HCT116 (cell line): ENCODE data around the gene TMEM238L. TPM values are rescaled to one million over a fixed set of nuclear protein-coding genes. Genes with fewer than 3 reads are reported as not detected.

ENCODE experiments used
- ATAC-seq: fragments of 200-7000 bp; cut with Tn5 transposase; 2 replicates; pipeline ENCODE4 v1.9.1; 2020; ENCODE audit warnings: mild to moderate bottlenecking, moderate library complexity
- BruUV-seq: library from RNA; stranded (reverse); fragments of 400-500 nt; replicated peaks from 2 replicates; lab custom pipeline; 2021; lab: Mats Ljungman, UMichigan
- CTCF ChIA-PET: fragments of 300-600 bp; sonication (Branson Sonifier 250); formaldehyde crosslinking; loops from one replicate; lab custom pipeline; 2021; ENCODE audit warnings: antibody characterized with exemption; lab: Charles Lee
- POLR2A ChIA-PET: fragments of 300-600, 350-600 bp; sonication (Branson Sonifier 250); formaldehyde crosslinking; loops from one replicate; lab custom pipeline; 2021; ENCODE audit warnings: antibody characterized with exemption; lab: Charles Lee
- RAD21 ChIA-PET, 2 experiments: fragments of 300-600 bp; sonication (Branson Sonifier 250); formaldehyde crosslinking; loops; one replicate each; lab custom pipeline; 2023; ENCODE audit warnings: low total read pairs in 2 of 2; ENCODE audit not compliant: uncharacterized antibody in 2 of 2, unreplicated experiment in 2 of 2, low non-redundant PET in 1 of 2; lab: Charles Lee
- DNase-seq: peaks from one replicate; pipeline ENCODE4 v3.0.0-alpha.2; 2010; ENCODE audit warnings: low read depth, low spot score
- H2AFZ ChIP-seq: fragments of 200-600 bp; shearing (Covaris generic), sonication (generic); 2 replicates; pipeline ENCODE4 v1.6.1; 2017; ENCODE audit warnings: low read depth, mixed run types, mixed read lengths, antibody characterized with exemption, low read length; ENCODE audit not compliant: poor library complexity, severe bottlenecking
- H3K27ac ChIP-seq: 2 replicates; pipeline ENCODE4 v1.5.1; 2012; ENCODE audit warnings: low read depth, low read length
- H3K27me3 ChIP-seq: fragments of 200-600 bp; sonication (generic); 2 replicates; pipeline ENCODE4 v1.6.1; 2016; ENCODE audit warnings: mixed run types, low read length, mixed read lengths; ENCODE audit not compliant: insufficient read depth
- H3K36me3 ChIP-seq, 2 experiments: fragments of 200-500 bp in 1 of 2; fragments of 200-600 bp in 1 of 2; sonication (Bioruptor generic) in 1 of 2; sonication (generic) in 1 of 2; 2 replicates each; pipeline versions ENCODE4 v1.5.1 to v1.6.1; 2014 to 2016; ENCODE audit warnings: low read length in 2 of 2, inconsistent platforms in 1 of 2, mixed read lengths in 1 of 2, mixed run types in 1 of 2; ENCODE audit not compliant: insufficient read depth in 2 of 2, control insufficient read depth in 1 of 2
- H3K4me1 ChIP-seq, 2 experiments: fragments of 200-600 bp in 1 of 2; sonication (generic) in 1 of 2; 2 replicates each; pipeline versions ENCODE4 v1.5.1 to v1.6.1; 2012 to 2017; ENCODE audit warnings: low read length in 2 of 2, inconsistent platforms in 1 of 2, mild to moderate bottlenecking in 1 of 2, mixed read lengths in 1 of 2, mixed run types in 1 of 2, moderate library complexity in 1 of 2; ENCODE audit not compliant: insufficient read depth in 2 of 2, control insufficient read depth in 1 of 2
- H3K4me2 ChIP-seq: fragments of 200-600 bp; sonication (generic); 2 replicates; pipeline ENCODE4 v1.6.1; 2017; ENCODE audit warnings: mixed run types, low read length, mixed read lengths
- H3K4me3 ChIP-seq, 2 experiments: fragments of 200-600 bp in 1 of 2; sonication (generic) in 1 of 2; replicated peaks in 1 of 2; 2 replicates each; pipeline ENCODE4 v1.5.1; 2011 to 2016; ENCODE audit warnings: low read length in 2 of 2, control low read depth in 1 of 2, low read depth in 1 of 2, mild to moderate bottlenecking in 1 of 2, mixed read lengths in 1 of 2, mixed run types in 1 of 2
- H3K79me2 ChIP-seq: fragments of 200-600 bp; sonication (generic); 2 replicates; pipeline ENCODE4 v1.6.1; 2017; ENCODE audit warnings: mild to moderate bottlenecking, mixed run types, low read length, moderate library complexity, mixed read lengths; ENCODE audit not compliant: insufficient read depth
- H3K9ac ChIP-seq: fragments of 200-600 bp; sonication (generic); 2 replicates; pipeline ENCODE4 v1.6.1; 2016; ENCODE audit warnings: low read length, mixed read lengths
- H3K9me2 ChIP-seq: fragments of 200-600 bp; sonication (generic), shearing (Covaris generic); 2 replicates; pipeline ENCODE4 v1.6.1; 2017; ENCODE audit warnings: mixed run types, mild to moderate bottlenecking, moderate library complexity; ENCODE audit not compliant: insufficient read depth
- H3K9me3 ChIP-seq, 2 experiments: fragments of 200-500 bp in 1 of 2; fragments of 200-600 bp in 1 of 2; sonication (Bioruptor generic) in 1 of 2; sonication (generic) in 1 of 2; 2 replicates each; pipeline ENCODE4 v1.6.1; 2014 to 2017; ENCODE audit warnings: low read length in 2 of 2, mixed read lengths in 2 of 2, inconsistent platforms in 1 of 2, low read depth in 1 of 2, mild to moderate bottlenecking in 1 of 2, mixed run types in 1 of 2, moderate library complexity in 1 of 2; ENCODE audit not compliant: control insufficient read depth in 1 of 2, insufficient read depth in 1 of 2
- H4K20me1 ChIP-seq: fragments of 200-600 bp; sonication (generic), shearing (Covaris generic); 2 replicates; pipeline ENCODE4 v1.6.1; 2017; ENCODE audit warnings: mixed run types, mild to moderate bottlenecking, moderate library complexity; ENCODE audit not compliant: insufficient read depth
- CBX3 ChIP-seq: IDR thresholded peaks from 2 replicates; pipeline ENCODE4 v1.6.1; 2012; ENCODE audit warnings: low read depth
- CEBPB ChIP-seq: IDR thresholded peaks from 2 replicates; pipeline ENCODE4 v1.6.1; 2012; ENCODE audit warnings: low read depth
- EGR1 ChIP-seq: IDR thresholded peaks from 2 replicates; pipeline ENCODE4 v1.6.1; 2012; ENCODE audit warnings: low read depth
- ELF1 ChIP-seq: IDR thresholded peaks from 2 replicates; pipeline ENCODE4 v1.6.1; 2012; ENCODE audit warnings: low read depth, borderline replicate concordance
- EZH2 ChIP-seq: fragments of 200-600 bp; sonication (generic); IDR thresholded peaks from 2 replicates; pipeline ENCODE4 v1.6.1; 2017; ENCODE audit warnings: antibody characterized with exemption, mixed run types
- EZH2phosphoT487 ChIP-seq: fragments of 200-600 bp; IDR thresholded peaks from 2 replicates; pipeline ENCODE4 v1.6.1; 2018; ENCODE audit warnings: antibody characterized with exemption, borderline replicate concordance
- FOSL1 ChIP-seq: IDR thresholded peaks from 2 replicates; pipeline ENCODE4 v1.6.1; 2012; ENCODE audit warnings: low read depth
- JUND ChIP-seq: IDR thresholded peaks from 2 replicates; pipeline ENCODE4 v1.6.1; 2012
- POLR2AphosphoS5 ChIP-seq: IDR thresholded peaks from 2 replicates; pipeline ENCODE4 v1.6.1; 2011; ENCODE audit warnings: mild to moderate bottlenecking, low read depth, low read length, moderate library complexity
- RAD21 ChIP-seq: IDR thresholded peaks from 2 replicates; pipeline ENCODE4 v1.6.1; 2012; ENCODE audit warnings: low read depth, mild to moderate bottlenecking
- SIN3A ChIP-seq: IDR thresholded peaks from 2 replicates; pipeline ENCODE4 v1.6.1; 2012; ENCODE audit warnings: low read depth
- SRF ChIP-seq: IDR thresholded peaks from 2 replicates; pipeline ENCODE4 v1.6.1; 2012; ENCODE audit warnings: low read depth
- TCF7L2 ChIP-seq: IDR thresholded peaks from 2 replicates; pipeline ENCODE4 v1.7.0; 2011; ENCODE audit warnings: borderline replicate concordance, inconsistent platforms; ENCODE audit not compliant: insufficient read depth, insufficient read length; ENCODE audit errors: extremely low read depth
- YY1 ChIP-seq: IDR thresholded peaks from 2 replicates; pipeline ENCODE4 v1.6.1; 2011; ENCODE audit warnings: low read length, low read depth, moderate library complexity, mild to moderate bottlenecking; ENCODE audit not compliant: insufficient replicate concordance; ENCODE audit errors: extremely low read depth
- ZNF274 ChIP-seq: fragments of 200-500 bp; sonication (Bioruptor generic); IDR thresholded peaks from 2 replicates; pipeline ENCODE4 v1.6.1; 2014; ENCODE audit warnings: mild to moderate bottlenecking, low read depth, low read length, inconsistent platforms
- intact Hi-C: fragments of 100-400 bp; cut with micrococcal nuclease; formaldehyde crosslinking; loops from 2 replicates; pipeline ENCODE4 v1.10.0; 2022
- total RNA-seq: library from RNA; stranded (reverse); gene quantifications from one replicate; pipeline ENCODE4 v1.2.1, GENCODE V29; 2021; ENCODE audit not compliant: unreplicated experiment
- TF ChIP-seq, protein P1 (sequence below), 3 experiments: fragments of 200-600 bp in 1 of 3; sonication (generic) in 1 of 3; IDR thresholded peaks in 2 of 3; conservative IDR thresholded peaks in 1 of 3; 2 replicates each; pipeline ENCODE4 v1.5.1; 2012 to 2017; ENCODE audit warnings: low read depth in 2 of 3, low read length in 2 of 3, antibody characterized with exemption in 1 of 3, borderline replicate concordance in 1 of 3, control low read depth in 1 of 3, mild to moderate bottlenecking in 1 of 3, mixed read lengths in 1 of 3, mixed run types in 1 of 3, moderate library complexity in 1 of 3; ENCODE audit not compliant: insufficient read depth in 1 of 3
- TF ChIP-seq, protein P2 (sequence below): IDR thresholded peaks from 2 replicates; pipeline ENCODE4 v1.6.1; 2012; ENCODE audit warnings: low read depth
- TF ChIP-seq, protein P3 (sequence below): IDR thresholded peaks from 2 replicates; pipeline ENCODE4 v1.6.1; 2012
- TF ChIP-seq, protein P4 (sequence below): IDR thresholded peaks from 2 replicates; pipeline ENCODE4 v1.6.1; 2011; ENCODE audit warnings: mild to moderate bottlenecking, low read length, moderate library complexity; ENCODE audit not compliant: insufficient replicate concordance; ENCODE audit errors: extremely low read depth
- TF ChIP-seq, protein P5 (sequence below): IDR thresholded peaks from 2 replicates; pipeline ENCODE4 v1.6.1; 2012

Gene TMEM238L
- total RNA-seq, 1 experiment from 2014 or later: not detected

DNA sequence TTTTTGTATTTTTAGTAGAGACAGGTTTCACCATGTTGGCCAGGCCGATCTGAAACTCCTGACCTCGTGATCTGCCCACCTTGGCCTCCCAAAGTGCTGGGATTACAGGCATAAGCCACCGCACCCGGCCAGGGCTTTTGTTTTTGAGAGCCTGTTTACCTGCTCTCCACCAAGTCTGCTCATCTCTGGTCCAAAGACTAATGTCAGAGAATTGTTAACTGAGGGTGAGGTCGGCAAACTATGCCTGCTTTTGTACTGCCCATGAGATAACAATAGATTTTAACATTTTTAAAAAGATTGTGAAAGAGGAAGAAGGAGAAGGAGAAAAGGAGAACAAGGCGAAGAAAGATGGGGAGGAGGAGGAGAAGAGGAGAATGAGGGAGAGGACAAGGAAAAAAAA, 26.0 kb downstream of the TMEM238L start:
- Histone ChIP-seq H3K79me2 (no peaks in the 10 kb centered on the region), H3K4me1 (no peaks in the 10 kb centered on the region), H3K9me2 (no peaks in the 10 kb centered on the region), H3K9me3 (no peaks in the 10 kb centered on the region), H2AFZ (no peak overlapping the region), H3K4me2 (no peak overlapping the region), H3K9ac (no peak overlapping the region), H3K27me3 (no peaks in the 10 kb centered on the region), H3K27ac (no peak overlapping the region), H3K36me3 (no peaks in the 10 kb centered on the region), H3K4me3 (no peak overlapping the region), H4K20me1 (no peaks in the 10 kb centered on the region)
- intact Hi-C loops: no loop called here
- DNase-seq (no peak), ATAC-seq (no peak)
- RAD21 ChIA-PET: no interaction called here
- TF ChIP-seq, protein P1, sequence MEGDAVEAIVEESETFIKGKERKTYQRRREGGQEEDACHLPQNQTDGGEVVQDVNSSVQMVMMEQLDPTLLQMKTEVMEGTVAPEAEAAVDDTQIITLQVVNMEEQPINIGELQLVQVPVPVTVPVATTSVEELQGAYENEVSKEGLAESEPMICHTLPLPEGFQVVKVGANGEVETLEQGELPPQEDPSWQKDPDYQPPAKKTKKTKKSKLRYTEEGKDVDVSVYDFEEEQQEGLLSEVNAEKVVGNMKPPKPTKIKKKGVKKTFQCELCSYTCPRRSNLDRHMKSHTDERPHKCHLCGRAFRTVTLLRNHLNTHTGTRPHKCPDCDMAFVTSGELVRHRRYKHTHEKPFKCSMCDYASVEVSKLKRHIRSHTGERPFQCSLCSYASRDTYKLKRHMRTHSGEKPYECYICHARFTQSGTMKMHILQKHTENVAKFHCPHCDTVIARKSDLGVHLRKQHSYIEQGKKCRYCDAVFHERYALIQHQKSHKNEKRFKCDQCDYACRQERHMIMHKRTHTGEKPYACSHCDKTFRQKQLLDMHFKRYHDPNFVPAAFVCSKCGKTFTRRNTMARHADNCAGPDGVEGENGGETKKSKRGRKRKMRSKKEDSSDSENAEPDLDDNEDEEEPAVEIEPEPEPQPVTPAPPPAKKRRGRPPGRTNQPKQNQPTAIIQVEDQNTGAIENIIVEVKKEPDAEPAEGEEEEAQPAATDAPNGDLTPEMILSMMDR (IDR thresholded peaks at IDR 0.05 in 2 of 3, conservative IDR thresholded peaks at IDR 0.05 in 1 of 3; ENCODE audit: borderline replicate concordance in 1 of 3, insufficient read depth in 1 of 3, low read depth in 2 of 3, low read length in 2 of 3): no peak
- TF ChIP-seq YY1: no peak
- no peak for TF ChIP-seq FOSL1
- TF ChIP-seq EZH2: no peak
- no peak for TF ChIP-seq CEBPB
- TF ChIP-seq EZH2phosphoT487: no peak
- no peak for TF ChIP-seq SRF
- TF ChIP-seq POLR2AphosphoS5: no peak
- TF ChIP-seq ELF1: no peak
- no peak for TF ChIP-seq TCF7L2
- TF ChIP-seq, protein P2, sequence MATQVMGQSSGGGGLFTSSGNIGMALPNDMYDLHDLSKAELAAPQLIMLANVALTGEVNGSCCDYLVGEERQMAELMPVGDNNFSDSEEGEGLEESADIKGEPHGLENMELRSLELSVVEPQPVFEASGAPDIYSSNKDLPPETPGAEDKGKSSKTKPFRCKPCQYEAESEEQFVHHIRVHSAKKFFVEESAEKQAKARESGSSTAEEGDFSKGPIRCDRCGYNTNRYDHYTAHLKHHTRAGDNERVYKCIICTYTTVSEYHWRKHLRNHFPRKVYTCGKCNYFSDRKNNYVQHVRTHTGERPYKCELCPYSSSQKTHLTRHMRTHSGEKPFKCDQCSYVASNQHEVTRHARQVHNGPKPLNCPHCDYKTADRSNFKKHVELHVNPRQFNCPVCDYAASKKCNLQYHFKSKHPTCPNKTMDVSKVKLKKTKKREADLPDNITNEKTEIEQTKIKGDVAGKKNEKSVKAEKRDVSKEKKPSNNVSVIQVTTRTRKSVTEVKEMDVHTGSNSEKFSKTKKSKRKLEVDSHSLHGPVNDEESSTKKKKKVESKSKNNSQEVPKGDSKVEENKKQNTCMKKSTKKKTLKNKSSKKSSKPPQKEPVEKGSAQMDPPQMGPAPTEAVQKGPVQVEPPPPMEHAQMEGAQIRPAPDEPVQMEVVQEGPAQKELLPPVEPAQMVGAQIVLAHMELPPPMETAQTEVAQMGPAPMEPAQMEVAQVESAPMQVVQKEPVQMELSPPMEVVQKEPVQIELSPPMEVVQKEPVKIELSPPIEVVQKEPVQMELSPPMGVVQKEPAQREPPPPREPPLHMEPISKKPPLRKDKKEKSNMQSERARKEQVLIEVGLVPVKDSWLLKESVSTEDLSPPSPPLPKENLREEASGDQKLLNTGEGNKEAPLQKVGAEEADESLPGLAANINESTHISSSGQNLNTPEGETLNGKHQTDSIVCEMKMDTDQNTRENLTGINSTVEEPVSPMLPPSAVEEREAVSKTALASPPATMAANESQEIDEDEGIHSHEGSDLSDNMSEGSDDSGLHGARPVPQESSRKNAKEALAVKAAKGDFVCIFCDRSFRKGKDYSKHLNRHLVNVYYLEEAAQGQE: no peak
- no peak for TF ChIP-seq SIN3A
- TF ChIP-seq, protein P3, sequence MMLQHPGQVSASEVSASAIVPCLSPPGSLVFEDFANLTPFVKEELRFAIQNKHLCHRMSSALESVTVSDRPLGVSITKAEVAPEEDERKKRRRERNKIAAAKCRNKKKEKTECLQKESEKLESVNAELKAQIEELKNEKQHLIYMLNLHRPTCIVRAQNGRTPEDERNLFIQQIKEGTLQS: no peak
- no peak for TF ChIP-seq RAD21
- no peak for TF ChIP-seq CBX3
- TF ChIP-seq EGR1: no peak
- TF ChIP-seq JUND: no peak
- TF ChIP-seq, protein P4, sequence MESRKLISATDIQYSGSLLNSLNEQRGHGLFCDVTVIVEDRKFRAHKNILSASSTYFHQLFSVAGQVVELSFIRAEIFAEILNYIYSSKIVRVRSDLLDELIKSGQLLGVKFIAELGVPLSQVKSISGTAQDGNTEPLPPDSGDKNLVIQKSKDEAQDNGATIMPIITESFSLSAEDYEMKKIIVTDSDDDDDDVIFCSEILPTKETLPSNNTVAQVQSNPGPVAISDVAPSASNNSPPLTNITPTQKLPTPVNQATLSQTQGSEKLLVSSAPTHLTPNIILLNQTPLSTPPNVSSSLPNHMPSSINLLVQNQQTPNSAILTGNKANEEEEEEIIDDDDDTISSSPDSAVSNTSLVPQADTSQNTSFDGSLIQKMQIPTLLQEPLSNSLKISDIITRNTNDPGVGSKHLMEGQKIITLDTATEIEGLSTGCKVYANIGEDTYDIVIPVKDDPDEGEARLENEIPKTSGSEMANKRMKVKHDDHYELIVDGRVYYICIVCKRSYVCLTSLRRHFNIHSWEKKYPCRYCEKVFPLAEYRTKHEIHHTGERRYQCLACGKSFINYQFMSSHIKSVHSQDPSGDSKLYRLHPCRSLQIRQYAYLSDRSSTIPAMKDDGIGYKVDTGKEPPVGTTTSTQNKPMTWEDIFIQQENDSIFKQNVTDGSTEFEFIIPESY: no peak
- TF ChIP-seq ZNF274: no peak
- TF ChIP-seq, protein P5, sequence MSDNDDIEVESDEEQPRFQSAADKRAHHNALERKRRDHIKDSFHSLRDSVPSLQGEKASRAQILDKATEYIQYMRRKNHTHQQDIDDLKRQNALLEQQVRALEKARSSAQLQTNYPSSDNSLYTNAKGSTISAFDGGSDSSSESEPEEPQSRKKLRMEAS: no peak
- POLR2A ChIA-PET: no interaction called here
- BruUV-seq: no TSS peak
- CTCF ChIA-PET: no interaction called here
